Activated naive CD8-positive, alpha-beta T cell treated with anti-CD3 and anti-CD28 coated beads, Interleukin-2, amount 50 U/mL, for 24 hours (primary cell): ENCODE measurements around the gene CNTN5.

Source experiments
- ATAC-seq: fragments of 150-1000 bp; cut with Tn5 transposase; one replicate; pipeline ENCODE4 v1.10.0; 2021
- DNase-seq: peaks from one replicate; pipeline ENCODE4 v3.0.0; 2021
- H3K27ac Mint-ChIP-seq: one replicate; pipeline ENCODE4 v1.8.0; 2021; ENCODE audit warnings: mild to moderate bottlenecking, mixed read lengths
- H3K27me3 Mint-ChIP-seq: one replicate; pipeline ENCODE4 v1.8.0; 2021; ENCODE audit warnings: mixed read lengths
- H3K36me3 Mint-ChIP-seq: one replicate; pipeline ENCODE4 v1.8.0; 2021; ENCODE audit warnings: low read depth, mixed read lengths
- H3K4me1 Mint-ChIP-seq: one replicate; pipeline ENCODE4 v1.8.0; 2021; ENCODE audit warnings: mixed read lengths
- H3K4me3 Mint-ChIP-seq: one replicate; pipeline ENCODE4 v1.8.0; 2021; ENCODE audit warnings: mild to moderate bottlenecking, moderate library complexity, mixed read lengths
- H3K9me3 Mint-ChIP-seq: one replicate; pipeline ENCODE4 v1.8.0; 2021; ENCODE audit warnings: mixed read lengths

CNTN5 gene

GRCh38 chr11:99671808-99672409 is 651.2 kb downstream of the CNTN5 start:
- no peaks in the 10 kb centered on the region for H3K27me3 Mint-ChIP-seq
- H3K9me3 Mint-ChIP-seq = peaks cover 17% of the 10 kb centered on the region
- H3K4me3 Mint-ChIP-seq = no peak overlapping the region
- no peaks in the 10 kb centered on the region for H3K36me3 Mint-ChIP-seq
- no peak overlapping the region for H3K27ac Mint-ChIP-seq
- no peaks in the 10 kb centered on the region for H3K4me1 Mint-ChIP-seq
- no peak for DNase-seq
- no peak for ATAC-seq

GRCh38 chr11:99676292-99676691 is 655.5 kb downstream of the CNTN5 start:
- no peak overlapping the region for H3K4me3 Mint-ChIP-seq
- no peaks in the 10 kb centered on the region for H3K27me3 Mint-ChIP-seq
- no peaks in the 10 kb centered on the region for H3K36me3 Mint-ChIP-seq
- ATAC-seq (no peak), DNase-seq (no peak)
- no peaks in the 10 kb centered on the region for H3K4me1 Mint-ChIP-seq
- H3K27ac Mint-ChIP-seq = no peak overlapping the region
- H3K9me3 Mint-ChIP-seq = peaks cover 7% of the 10 kb centered on the region

GRCh38 chr11:99682171-99682570 is 661.4 kb downstream of the CNTN5 start:
- no peak for ATAC-seq
- Mint-ChIP-seq H3K9me3 (no peaks in the 10 kb centered on the region), H3K27me3 (no peaks in the 10 kb centered on the region), H3K4me3 (no peak overlapping the region), H3K4me1 (no peaks in the 10 kb centered on the region), H3K27ac (no peak overlapping the region), H3K36me3 (no peaks in the 10 kb centered on the region)
- no peak for DNase-seq

- no peak for ATAC-seq
- Mint-ChIP-seq H3K9me3 (no peaks in the 10 kb centered on the region), H3K27me3 (no peaks in the 10 kb centered on the region), H3K4me3 (no peak overlapping the region), H3K4me1 (no peaks in the 10 kb centered on the region), H3K36me3 (no peaks in the 10 kb centered on the region), H3K27ac (no peak overlapping the region)
- no peak for DNase-seq
These were observed 661.9 kb downstream of the CNTN5 start for GRCh38 chr11:99682646-99683045.

- no peak overlapping the region for H3K4me3 Mint-ChIP-seq
- no peaks in the 10 kb centered on the region for H3K27me3 Mint-ChIP-seq
- H3K36me3 Mint-ChIP-seq = no peaks in the 10 kb centered on the region
These were observed 663.2 kb downstream of the CNTN5 start for GRCh38 chr11:99683933-99684332.

GRCh38 chr11:99686838-99687237 is 666.1 kb downstream of the CNTN5 start:
- DNase-seq (no peak), ATAC-seq (no peak)
- Mint-ChIP-seq H3K36me3 (no peaks in the 10 kb centered on the region), H3K9me3 (peaks cover 18% of the 10 kb centered on the region), H3K4me1 (no peaks in the 10 kb centered on the region), H3K27me3 (no peaks in the 10 kb centered on the region), H3K27ac (no peak overlapping the region), H3K4me3 (no peak overlapping the region)

More at GRCh38 chr11:99683933-99684332, 663.2 kb downstream of the CNTN5 start:
- no peak for DNase-seq
- no peak for ATAC-seq
- Mint-ChIP-seq H3K9me3 (peaks cover 5% of the 10 kb centered on the region), H3K4me1 (no peaks in the 10 kb centered on the region), H3K27ac (no peak overlapping the region)

GRCh38 chr11:99687320-99687719 is 666.6 kb downstream of the CNTN5 start:
- DNase-seq (no peak), ATAC-seq (no peak)
- Mint-ChIP-seq H3K4me3 (no peak overlapping the region), H3K4me1 (no peaks in the 10 kb centered on the region), H3K9me3 (peaks cover 18% of the 10 kb centered on the region), H3K27me3 (no peaks in the 10 kb centered on the region), H3K36me3 (no peaks in the 10 kb centered on the region), H3K27ac (no peak overlapping the region)

- no peaks in the 10 kb centered on the region for H3K36me3 Mint-ChIP-seq
These were observed 673.3 kb downstream of the CNTN5 start for GRCh38 chr11:99693941-99694492.

GRCh38 chr11:99695106-99695505 is 674.4 kb downstream of the CNTN5 start:
- Mint-ChIP-seq H3K27ac (no peak overlapping the region), H3K4me1 (no peaks in the 10 kb centered on the region), H3K9me3 (peaks cover 25% of the 10 kb centered on the region), H3K36me3 (no peaks in the 10 kb centered on the region), H3K4me3 (no peak overlapping the region), H3K27me3 (no peaks in the 10 kb centered on the region)
- ATAC-seq = no peak
- no peak for DNase-seq

More at GRCh38 chr11:99693941-99694492, 673.3 kb downstream of the CNTN5 start:
- H3K9me3 Mint-ChIP-seq = peaks cover 26% of the 10 kb centered on the region
- H3K4me1 Mint-ChIP-seq = no peaks in the 10 kb centered on the region
- no peak for DNase-seq
- H3K4me3 Mint-ChIP-seq = no peak overlapping the region
- no peak overlapping the region for H3K27ac Mint-ChIP-seq
- no peak for ATAC-seq
- H3K27me3 Mint-ChIP-seq = no peaks in the 10 kb centered on the region

GRCh38 chr11:99706848-99707247 is 686.1 kb downstream of the CNTN5 start:
- Mint-ChIP-seq H3K27ac (no peak overlapping the region), H3K4me3 (no peak overlapping the region), H3K4me1 (no peaks in the 10 kb centered on the region), H3K27me3 (no peaks in the 10 kb centered on the region), H3K9me3 (no peaks in the 10 kb centered on the region), H3K36me3 (no peaks in the 10 kb centered on the region)
- DNase-seq = no peak
- no peak for ATAC-seq

GRCh38 chr11:99708928-99709672 is 688.4 kb downstream of the CNTN5 start:
- ATAC-seq = no peak
- DNase-seq = no peak
- Mint-ChIP-seq H3K4me1 (no peaks in the 10 kb centered on the region), H3K36me3 (no peaks in the 10 kb centered on the region), H3K9me3 (peaks cover 10% of the 10 kb centered on the region), H3K27me3 (no peaks in the 10 kb centered on the region), H3K27ac (no peak overlapping the region), H3K4me3 (no peak overlapping the region)

GRCh38 chr11:99716302-99716701 is 695.6 kb downstream of the CNTN5 start:
- Mint-ChIP-seq H3K27me3 (no peaks in the 10 kb centered on the region), H3K9me3 (peaks cover 14% of the 10 kb centered on the region), H3K4me1 (no peaks in the 10 kb centered on the region), H3K4me3 (no peak overlapping the region), H3K36me3 (no peaks in the 10 kb centered on the region), H3K27ac (no peak overlapping the region)
- no peak for DNase-seq
- ATAC-seq = no peak

GRCh38 chr11:99718291-99718690 is 697.5 kb downstream of the CNTN5 start:
- no peak overlapping the region for H3K27ac Mint-ChIP-seq
- H3K4me3 Mint-ChIP-seq = no peak overlapping the region
- H3K36me3 Mint-ChIP-seq = no peaks in the 10 kb centered on the region
- ATAC-seq (no peak), DNase-seq (no peak)
- H3K27me3 Mint-ChIP-seq = no peaks in the 10 kb centered on the region
- no peaks in the 10 kb centered on the region for H3K4me1 Mint-ChIP-seq
- peaks cover 10% of the 10 kb centered on the region for H3K9me3 Mint-ChIP-seq

GRCh38 chr11:99739464-99740089 is 718.8 kb downstream of the CNTN5 start:
- Mint-ChIP-seq H3K4me3 (no peak overlapping the region), H3K27ac (no peak overlapping the region), H3K36me3 (no peaks in the 10 kb centered on the region), H3K9me3 (peaks cover 9% of the 10 kb centered on the region), H3K27me3 (no peaks in the 10 kb centered on the region), H3K4me1 (no peaks in the 10 kb centered on the region)
- DNase-seq (no peak), ATAC-seq (no peak)

- ATAC-seq = no peak
- Mint-ChIP-seq H3K9me3 (peaks cover 7% of the 10 kb centered on the region), H3K27ac (no peak overlapping the region), H3K4me1 (no peaks in the 10 kb centered on the region), H3K27me3 (no peaks in the 10 kb centered on the region), H3K4me3 (no peak overlapping the region), H3K36me3 (no peaks in the 10 kb centered on the region)
- DNase-seq = no peak
These were observed 721.8 kb downstream of the CNTN5 start for GRCh38 chr11:99742501-99742900.
